Smooth muscle cell (in vitro differentiated cells): Measurements from ENCODE around the gene FUNDC2. TPM values are rescaled to one million over a fixed set of nuclear protein-coding genes. Genes with fewer than 3 reads are reported as not detected.

Source experiments
- DNase-seq: peaks from one replicate; lab custom pipeline; 2025; ENCODE audit not compliant: unreplicated experiment; lab: John Stamatoyannopoulos, UW
- H2AFZ ChIP-seq: fragments of 200-600 bp; sonication (generic); 2 replicates; pipeline ENCODE4 v1.6.0; 2016; ENCODE audit warnings: antibody characterized with exemption, low read depth, mild to moderate bottlenecking
- H3F3A ChIP-seq: fragments of 200-600 bp; sonication (generic); 2 replicates; pipeline ENCODE4 v1.6.0; 2017; ENCODE audit warnings: antibody characterized with exemption, low read depth
- H3K27ac ChIP-seq: fragments of 200-600 bp; sonication (generic); 2 replicates; pipeline ENCODE4 v1.5.1; 2016; ENCODE audit warnings: low read depth, mild to moderate bottlenecking
- H3K27me3 ChIP-seq: fragments of 200-600 bp; sonication (generic); 2 replicates; pipeline ENCODE4 v1.6.1; 2016; ENCODE audit warnings: low read depth, mild to moderate bottlenecking
- H3K36me3 ChIP-seq: fragments of 200-600 bp; sonication (generic); 2 replicates; pipeline ENCODE4 v1.5.1; 2016; ENCODE audit warnings: low read depth
- H3K4me1 ChIP-seq: fragments of 200-600 bp; sonication (generic); 2 replicates; pipeline ENCODE4 v1.5.1; 2016; ENCODE audit warnings: low read depth
- H3K4me2 ChIP-seq: fragments of 200-600 bp; sonication (generic); 2 replicates; pipeline ENCODE4 v1.6.0; 2016; ENCODE audit warnings: mild to moderate bottlenecking
- H3K4me3 ChIP-seq: fragments of 200-600 bp; sonication (generic); 2 replicates; pipeline ENCODE4 v1.5.1; 2016; ENCODE audit warnings: mild to moderate bottlenecking
- H3K79me2 ChIP-seq: fragments of 200-600 bp; sonication (generic); 2 replicates; pipeline ENCODE4 v1.6.0; 2016; ENCODE audit warnings: low read depth, mild to moderate bottlenecking
- H3K9ac ChIP-seq: fragments of 200-600 bp; sonication (generic); 2 replicates; pipeline ENCODE4 v1.6.0; 2016; ENCODE audit warnings: low read depth
- H3K9me3 ChIP-seq: fragments of 200-600 bp; sonication (generic); replicated peaks from 2 replicates; pipeline ENCODE4 v1.5.1; 2016; ENCODE audit warnings: low read depth
- H4K20me1 ChIP-seq: fragments of 200-600 bp; sonication (generic); 2 replicates; pipeline ENCODE4 v1.6.0; 2016; ENCODE audit warnings: low read depth
- CTCF ChIP-seq: fragments of 200-600 bp; sonication (generic); IDR thresholded peaks from 2 replicates; pipeline ENCODE4 v1.5.1; 2017; ENCODE audit warnings: borderline replicate concordance, mild to moderate bottlenecking, antibody characterized with exemption; ENCODE audit not compliant: insufficient read depth, poor library complexity, severe bottlenecking
- WGBS: methylation state at CpG from one replicate; pipeline ENCODE4 v1.1.7; 2016; ENCODE audit warnings: low lambda C conversion rate; 5-methylcytosine and 5-hydroxymethylcytosine counted together
- polyA plus RNA-seq: library from polyadenylated mRNA; unstranded; fragments of >200 nt; fragmentation: Nextera tagmentation; extraction: Ambion mirVana; gene quantifications from 2 replicates; pipeline ENCODE4 v1.2.1, GENCODE V29; 2016
- total RNA-seq: library from RNA; depleted of rRNA; stranded (reverse); fragments of >200 nt; gene quantifications from 2 replicates; pipeline ENCODE4 v1.2.3, GENCODE V29; 2014

The FUNDC2 gene
- total and polyA plus RNA-seq, 2 experiments from 2014 or later, result 38.3 to 98.2 TPM

DNA sequence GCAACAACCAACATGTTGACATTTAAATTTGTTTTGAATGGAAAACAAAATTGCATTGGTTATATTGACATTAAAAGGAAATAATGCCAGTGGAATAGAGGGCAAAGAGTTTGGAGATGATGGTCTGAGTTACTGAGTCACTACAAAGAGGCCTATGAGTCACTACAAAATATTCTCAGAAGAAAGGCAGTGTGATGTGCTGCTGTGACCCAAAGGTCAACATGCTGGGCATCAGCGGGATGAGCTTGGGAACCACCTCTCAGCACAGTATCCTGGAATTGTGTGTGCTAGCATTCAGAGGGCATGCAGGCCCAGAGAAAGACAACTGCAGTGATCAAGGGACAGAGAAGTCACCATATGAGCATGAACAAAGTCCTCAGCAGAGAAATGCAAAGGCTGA is 41.5 kb downstream of the FUNDC2 start:
- Histone ChIP-seq H3K27ac (no peak overlapping the region), H3K79me2 (peaks cover 10% of the 10 kb centered on the region), H3F3A (no peaks in the 10 kb centered on the region), H3K4me3 (no peak overlapping the region), H3K4me2 (no peak overlapping the region), H3K9ac (no peak overlapping the region), H3K27me3 (no peaks in the 10 kb centered on the region), H3K36me3 (no peaks in the 10 kb centered on the region), H3K9me3 (no peaks in the 10 kb centered on the region), H4K20me1 (no peaks in the 10 kb centered on the region), H2AFZ (no peak overlapping the region), H3K4me1 (no peaks in the 10 kb centered on the region)
- WGBS, result 53% methylated on average over 1 of the region's 1 CpG
- no peak for DNase-seq
- TF ChIP-seq CTCF, result no peak

GRCh38 chrX:155069414-155069813 is 42.8 kb downstream of the FUNDC2 start:
- no peaks in the 10 kb centered on the region for H3K9me3 ChIP-seq
- H2AFZ ChIP-seq, result no peak overlapping the region
- no peaks in the 10 kb centered on the region for H4K20me1 ChIP-seq
- H3K27me3 ChIP-seq, result no peaks in the 10 kb centered on the region
- 74% methylated on average over 1 of the region's 1 CpG for WGBS
- no peak overlapping the region for H3K9ac ChIP-seq
- DNase-seq, result no peak
- TF ChIP-seq CTCF, result no peak
- no peak overlapping the region for H3K27ac ChIP-seq
- no peaks in the 10 kb centered on the region for H3F3A ChIP-seq
- H3K79me2 ChIP-seq, result peaks cover 10% of the 10 kb centered on the region
- H3K4me2 ChIP-seq, result peak overlapping the region; percentile 86
- no peaks in the 10 kb centered on the region for H3K4me1 ChIP-seq
- H3K36me3 ChIP-seq, result no peaks in the 10 kb centered on the region
- peak overlapping the region; percentile 68 for H3K4me3 ChIP-seq

DNA sequence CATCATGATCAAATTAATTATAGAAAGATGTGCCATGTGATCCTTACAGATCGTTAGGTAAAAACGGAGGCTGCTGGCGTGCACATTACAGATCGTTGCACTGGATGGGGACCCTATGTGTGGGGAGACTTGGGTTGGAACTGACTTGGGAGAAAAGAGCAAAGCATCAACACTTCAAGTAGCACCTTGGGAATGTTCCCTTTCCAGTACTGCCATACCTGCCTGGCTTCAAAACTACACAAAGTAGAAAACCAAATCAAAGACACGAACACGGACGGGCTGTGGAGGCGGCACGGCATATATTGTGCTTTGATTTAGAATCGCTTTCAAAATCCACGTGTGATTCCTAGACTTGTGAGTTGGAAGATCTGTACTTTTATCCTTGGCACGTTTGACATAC is 43.4 kb downstream of the FUNDC2 start:
- Histone ChIP-seq H3K9ac (peak overlapping the region; percentile 81), H3K36me3 (no peaks in the 10 kb centered on the region), H3K27ac (no peak overlapping the region), H3F3A (no peaks in the 10 kb centered on the region), H4K20me1 (no peaks in the 10 kb centered on the region), H3K4me1 (no peaks in the 10 kb centered on the region), H3K4me2 (peak overlapping the region; percentile 86), H3K4me3 (peak overlapping the region; percentile 68), H2AFZ (peak overlapping the region; percentile 69), H3K27me3 (no peaks in the 10 kb centered on the region), H3K9me3 (no peaks in the 10 kb centered on the region), H3K79me2 (peaks cover 10% of the 10 kb centered on the region)
- WGBS, result 42% methylated on average over 12 of the region's 12 CpGs
- TF ChIP-seq CTCF, result no peak
- DNase-seq, result no peak

- peak overlapping the region; percentile 86 for H3K4me2 ChIP-seq
- H3K4me1 ChIP-seq, result no peaks in the 10 kb centered on the region
- TF ChIP-seq CTCF, result no peak
- no peaks in the 10 kb centered on the region for H3F3A ChIP-seq
- no peaks in the 10 kb centered on the region for H4K20me1 ChIP-seq
- WGBS, result 37% methylated on average over 16 of the region's 16 CpGs
- DNase-seq, result no peak
- H3K9ac ChIP-seq, result peak overlapping the region; percentile 81
- peaks cover 10% of the 10 kb centered on the region for H3K79me2 ChIP-seq
- H3K27me3 ChIP-seq, result no peaks in the 10 kb centered on the region
- peak overlapping the region; percentile 69 for H2AFZ ChIP-seq
- no peaks in the 10 kb centered on the region for H3K36me3 ChIP-seq
- peak overlapping the region; percentile 68 for H3K4me3 ChIP-seq
- no peaks in the 10 kb centered on the region for H3K9me3 ChIP-seq
- peak overlapping the region; percentile 81 for H3K27ac ChIP-seq
Observed at GRCh38 chrX:155070663-155070974, 44.0 kb downstream of the FUNDC2 start.
